ENCODE measurements around the gene FHOD3.
A peak's percentile ranks its signal among the peaks of the same experiment; 100 is the strongest.
"Not testable (repeated sequence)": the region's sequence is repeated elsewhere in the genome, so short reads cannot be mapped to it uniquely, and the experiment has no call there.

Gene FHOD3

GRCh38 chr18:36816096-36816495 lies 518.6 kb downstream of the FHOD3 start:
- DNase-seq = not testable (repeated sequence)

- no peak for DNase-seq
Observed at GRCh38 chr18:36817039-36817438, 519.5 kb downstream of the FHOD3 start.

DNA sequence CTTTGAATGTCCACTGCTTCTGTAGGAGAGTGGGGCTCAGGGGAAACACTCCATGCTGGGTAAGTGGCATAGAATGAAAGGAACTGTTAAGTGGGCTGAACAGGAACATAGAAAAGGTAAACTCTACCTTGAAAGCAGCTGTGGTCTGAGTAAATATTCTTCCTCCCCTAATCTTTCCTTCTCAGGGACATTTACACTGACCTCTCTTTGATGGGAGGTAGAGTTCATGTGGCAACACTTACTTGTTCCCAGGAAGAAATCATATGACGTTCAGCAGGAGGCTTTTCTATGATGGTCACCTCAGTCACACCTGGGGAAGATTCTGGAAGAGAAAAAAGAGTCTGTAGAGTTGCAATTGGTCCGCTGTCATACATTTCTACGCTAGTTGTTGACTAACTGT lies 521.1 kb downstream of the FHOD3 start:
- no peak for DNase-seq

GRCh38 chr18:36819621-36820020 lies 522.1 kb downstream of the FHOD3 start:
- no peak for DNase-seq

- DNase-seq = no peak
Observed at GRCh38 chr18:36821681-36822080, 524.2 kb downstream of the FHOD3 start.

GRCh38 chr18:36825526-36825925 lies 528.0 kb downstream of the FHOD3 start:
- DNase-seq = no peak

DNA sequence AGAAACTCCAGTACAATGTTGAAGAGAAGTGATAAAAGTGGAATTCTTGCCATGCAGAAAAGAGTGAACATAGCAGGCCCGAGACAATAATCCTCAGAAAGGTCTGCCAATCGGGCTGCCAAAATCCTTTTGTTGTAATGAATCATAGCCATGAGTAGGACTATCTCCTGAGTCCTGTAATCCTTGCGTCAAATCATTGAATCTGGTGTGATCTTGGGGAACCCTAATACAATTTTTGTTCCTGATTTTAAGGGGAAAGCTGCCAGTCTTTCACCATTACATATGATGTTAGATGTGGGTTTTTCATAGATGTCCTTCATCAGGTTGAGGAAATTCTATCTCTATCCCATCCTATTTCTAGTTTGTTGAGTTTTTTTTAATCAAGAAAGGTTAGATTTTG lies 529.0 kb downstream of the FHOD3 start:
- DNase-seq = peak; percentile 49 to 67

- DNase-seq = peak; percentile 22 to 47
Observed at GRCh38 chr18:36828157-36828629, 530.7 kb downstream of the FHOD3 start.

GRCh38 chr18:36828630-36829361 lies 531.3 kb downstream of the FHOD3 start, which contains the start of the genes KIAA1328 and TPGS2:
KIAA1328 (plus strand) TSS chr18:36829127; CDS start chr18:36829139, 12 bp downstream.
TPGS2 (minus strand) TSS chr18:36829002; CDS start chr18:36828767, 235 bp downstream.
- DNase-seq = peak; percentile 83
